SJSA1 (cell line): ENCODE results near the gene ADAMTS1. TPM values are rescaled to one million over a fixed set of nuclear protein-coding genes. Genes with fewer than 3 reads are reported as not detected.

ENCODE experiments used
- DNase-seq, 2 experiments: peaks; one replicate each; pipeline ENCODE4 v3.0.0-alpha.2; 2015 to 2020; ENCODE audit warnings: low spot score in 2 of 2, low read depth in 1 of 2
- H3K27ac ChIP-seq: fragments of 250-450 bp; sonication (Bioruptor Pico); 2 replicates; pipeline ENCODE4 v1.5.1; 2020; ENCODE audit warnings: mild to moderate bottlenecking, moderate library complexity
- H3K27me3 ChIP-seq: fragments of 250-450 bp; sonication (Bioruptor Pico); replicated peaks from 2 replicates; pipeline ENCODE4 v1.5.1; 2020; ENCODE audit warnings: mild to moderate bottlenecking, moderate library complexity
- H3K36me3 ChIP-seq: fragments of 250-450 bp; sonication (Bioruptor Pico); 2 replicates; pipeline ENCODE4 v1.5.1; 2020; ENCODE audit warnings: mild to moderate bottlenecking
- H3K4me1 ChIP-seq: fragments of 250-450 bp; sonication (Bioruptor Pico); replicated peaks from 2 replicates; pipeline ENCODE4 v1.6.1; 2021; ENCODE audit warnings: mild to moderate bottlenecking
- H3K4me3 ChIP-seq: fragments of 250-450 bp; sonication (Bioruptor Pico); 2 replicates; pipeline ENCODE4 v1.5.1; 2020; ENCODE audit warnings: mild to moderate bottlenecking
- H3K9me3 ChIP-seq: fragments of 250-450 bp; sonication (Bioruptor Pico); replicated peaks from 2 replicates; pipeline ENCODE4 v1.5.1; 2020; ENCODE audit warnings: mild to moderate bottlenecking
- total RNA-seq: library from RNA; depleted of rRNA; stranded (reverse); fragments of >200 nt; shearing (Covaris generic); gene quantifications from 2 replicates; pipeline ENCODE4 v1.2.3, GENCODE V29; 2014

ADAMTS1 gene
- total RNA-seq, 1 experiment from 2014 or later = 57.6 TPM

GRCh38 chr21:26840201-26840600 is 5.0 kb downstream of the ADAMTS1 start:
- H3K36me3 ChIP-seq = peaks cover 90% of the 10 kb centered on the region
- peaks cover 43% of the 10 kb centered on the region for H3K4me1 ChIP-seq
- H3K9me3 ChIP-seq = no peaks in the 10 kb centered on the region
- DNase-seq = no peak
- no peaks in the 10 kb centered on the region; the same call in 1 of the 2 replicates for H3K27me3 ChIP-seq
- H3K27ac ChIP-seq = no peak overlapping the region
- no peak overlapping the region for H3K4me3 ChIP-seq

GRCh38 chr21:26837539-26837938 is 7.7 kb downstream of the ADAMTS1 start:
- Histone ChIP-seq H3K27ac (no peak overlapping the region), H3K4me3 (no peak overlapping the region), H3K27me3 (no peaks in the 10 kb centered on the region; the same call in 1 of the 2 replicates), H3K9me3 (no peaks in the 10 kb centered on the region), H3K4me1 (peaks cover 49% of the 10 kb centered on the region), H3K36me3 (peaks cover 81% of the 10 kb centered on the region)
- no peak for DNase-seq

- Histone ChIP-seq H3K4me3 (no peak overlapping the region), H3K9me3 (no peaks in the 10 kb centered on the region), H3K4me1 (peaks cover 40% of the 10 kb centered on the region), H3K27me3 (no peaks in the 10 kb centered on the region; the same call in 1 of the 2 replicates), H3K27ac (0 out of 2 replicates have a peak overlapping the region, but pooled peaks have one; percentile 2), H3K36me3 (peaks cover 71% of the 10 kb centered on the region)
- no peak for DNase-seq
Observed at GRCh38 chr21:26836528-26836927, 8.7 kb downstream of the ADAMTS1 start.

GRCh38 chr21:26835714-26836265 is 9.4 kb downstream of the ADAMTS1 start:
- Histone ChIP-seq H3K36me3 (peaks cover 64% of the 10 kb centered on the region), H3K27me3 (no peaks in the 10 kb centered on the region; the same call in 1 of the 2 replicates), H3K27ac (peak overlapping the region; percentile 35), H3K4me3 (no peak overlapping the region), H3K4me1 (peaks cover 34% of the 10 kb centered on the region), H3K9me3 (no peaks in the 10 kb centered on the region)
- no peak for DNase-seq

GRCh38 chr21:26835027-26835713 is 10.0 kb downstream of the ADAMTS1 start:
- H3K27ac ChIP-seq = peak overlapping the region; percentile 35

GRCh38 chr21:26834181-26834905 is 10.9 kb downstream of the ADAMTS1 start:
- DNase-seq = peak in 1 of 2 experiments; percentile 28
- H3K36me3 ChIP-seq = peaks cover 49% of the 10 kb centered on the region
- H3K27me3 ChIP-seq = no peaks in the 10 kb centered on the region; the same call in 1 of the 2 replicates
- no peak overlapping the region for H3K4me3 ChIP-seq
- H3K4me1 ChIP-seq = peaks cover 28% of the 10 kb centered on the region
- H3K9me3 ChIP-seq = no peaks in the 10 kb centered on the region
- H3K27ac ChIP-seq = 0 out of 2 replicates have a peak overlapping the region, but pooled peaks have one; percentile 35

More at GRCh38 chr21:26835027-26835713, 10.0 kb downstream of the ADAMTS1 start:
- no peaks in the 10 kb centered on the region for H3K9me3 ChIP-seq
- H3K36me3 ChIP-seq = peaks cover 57% of the 10 kb centered on the region
- DNase-seq = peak in 1 of 2 experiments; percentile 81
- H3K4me3 ChIP-seq = no peak overlapping the region
- H3K4me1 ChIP-seq = peaks cover 28% of the 10 kb centered on the region
- no peaks in the 10 kb centered on the region; the same call in 1 of the 2 replicates for H3K27me3 ChIP-seq

- no peak for DNase-seq
- no peaks in the 10 kb centered on the region for H3K9me3 ChIP-seq
Observed at GRCh38 chr21:26833460-26833939, 11.7 kb downstream of the ADAMTS1 start.

GRCh38 chr21:26833011-26833410 is 12.2 kb downstream of the ADAMTS1 start:
- H3K36me3 ChIP-seq = peaks cover 36% of the 10 kb centered on the region
- H3K27ac ChIP-seq = no peak overlapping the region
- H3K4me1 ChIP-seq = peaks cover 28% of the 10 kb centered on the region
- no peaks in the 10 kb centered on the region; the same call in 1 of the 2 replicates for H3K27me3 ChIP-seq
- no peak for DNase-seq
- no peaks in the 10 kb centered on the region for H3K9me3 ChIP-seq
- no peak overlapping the region for H3K4me3 ChIP-seq

More at GRCh38 chr21:26833460-26833939, 11.7 kb downstream of the ADAMTS1 start:
- Histone ChIP-seq H3K36me3 (peaks cover 41% of the 10 kb centered on the region), H3K4me3 (no peak overlapping the region), H3K27me3 (no peaks in the 10 kb centered on the region; the same call in 1 of the 2 replicates), H3K4me1 (peaks cover 28% of the 10 kb centered on the region), H3K27ac (no peak overlapping the region)

GRCh38 chr21:26832546-26832945 is 12.7 kb downstream of the ADAMTS1 start:
- Histone ChIP-seq H3K9me3 (no peaks in the 10 kb centered on the region), H3K36me3 (peaks cover 31% of the 10 kb centered on the region), H3K27ac (no peak overlapping the region), H3K4me3 (no peak overlapping the region), H3K4me1 (peaks cover 26% of the 10 kb centered on the region), H3K27me3 (no peaks in the 10 kb centered on the region; the same call in 1 of the 2 replicates)
- no peak for DNase-seq

GRCh38 chr21:26826801-26827200 is 18.4 kb downstream of the ADAMTS1 start:
- Histone ChIP-seq H3K27ac (no peak overlapping the region), H3K9me3 (no peaks in the 10 kb centered on the region; the same call in 1 of the 2 replicates), H3K4me1 (peaks cover 11% of the 10 kb centered on the region), H3K27me3 (no peaks in the 10 kb centered on the region), H3K4me3 (no peak overlapping the region), H3K36me3 (no peaks in the 10 kb centered on the region)
- no peak for DNase-seq

GRCh38 chr21:26820509-26820908 is 24.7 kb downstream of the ADAMTS1 start:
- no peaks in the 10 kb centered on the region for H3K27me3 ChIP-seq
- H3K36me3 ChIP-seq = no peaks in the 10 kb centered on the region
- peaks cover 24% of the 10 kb centered on the region for H3K4me1 ChIP-seq
- H3K9me3 ChIP-seq = no peaks in the 10 kb centered on the region; the same call in 1 of the 2 replicates
- no peak overlapping the region for H3K4me3 ChIP-seq
- H3K27ac ChIP-seq = no peak overlapping the region
- no peak for DNase-seq

GRCh38 chr21:26819740-26820324 is 25.4 kb downstream of the ADAMTS1 start:
- Histone ChIP-seq H3K27me3 (no peaks in the 10 kb centered on the region), H3K9me3 (no peaks in the 10 kb centered on the region), H3K27ac (peak overlapping the region; percentile 15; the same call in 1 of the 2 replicates), H3K4me1 (peaks cover 31% of the 10 kb centered on the region), H3K4me3 (no peak overlapping the region), H3K36me3 (no peaks in the 10 kb centered on the region)
- DNase-seq = peak in 1 of 2 experiments; percentile 29

GRCh38 chr21:26818906-26819305 is 26.3 kb downstream of the ADAMTS1 start:
- Histone ChIP-seq H3K36me3 (no peaks in the 10 kb centered on the region), H3K9me3 (no peaks in the 10 kb centered on the region), H3K27me3 (no peaks in the 10 kb centered on the region), H3K27ac (no peak overlapping the region), H3K4me1 (peaks cover 40% of the 10 kb centered on the region), H3K4me3 (no peak overlapping the region)
- no peak for DNase-seq
